D721Med (cell line): ENCODE data around the gene FARP2.
"Not testable (repeated sequence)": the region's sequence is repeated elsewhere in the genome, so short reads cannot be mapped to it uniquely, and the experiment has no call there.

Source experiments
- DNase-seq: peaks from one replicate; pipeline ENCODE4 v3.0.0; 2011; ENCODE audit warnings: low spot score; ENCODE audit not compliant: insufficient read length
- FAIRE-seq: peaks from 2 replicates; lab custom pipeline; 2011; peaks lifted over from hg19 to GRCh38; lab: Jason Lieb, UNC
- TF ChIP-seq, protein P1 (sequence below): IDR thresholded peaks from 2 replicates; pipeline ENCODE4 v1.5.1; 2012; ENCODE audit warnings: mild to moderate bottlenecking, control low read depth; ENCODE audit not compliant: insufficient read depth; ENCODE audit errors: missing control alignments

The FARP2 gene

DNA sequence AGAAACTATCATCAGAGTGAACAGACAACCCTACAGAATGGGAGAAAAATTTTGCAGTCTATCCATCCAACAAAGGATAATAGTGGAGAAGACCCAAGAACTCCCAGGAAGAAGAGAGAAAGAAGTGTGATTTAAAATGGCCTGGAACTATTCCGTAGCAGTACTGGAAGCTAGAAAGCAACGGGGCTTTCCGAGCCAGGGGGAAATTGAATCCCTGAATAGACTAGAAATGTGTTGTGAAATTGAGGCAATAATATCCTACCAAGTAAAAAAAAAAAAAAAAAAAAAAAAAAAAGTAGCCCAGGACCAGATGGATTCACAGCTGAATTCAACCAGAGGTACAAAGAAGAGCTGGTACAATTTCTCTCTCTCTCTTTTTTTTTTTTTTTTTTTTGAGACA is 69.3 kb downstream of the FARP2 start:
- no peak for FAIRE-seq
- TF ChIP-seq, protein P1, sequence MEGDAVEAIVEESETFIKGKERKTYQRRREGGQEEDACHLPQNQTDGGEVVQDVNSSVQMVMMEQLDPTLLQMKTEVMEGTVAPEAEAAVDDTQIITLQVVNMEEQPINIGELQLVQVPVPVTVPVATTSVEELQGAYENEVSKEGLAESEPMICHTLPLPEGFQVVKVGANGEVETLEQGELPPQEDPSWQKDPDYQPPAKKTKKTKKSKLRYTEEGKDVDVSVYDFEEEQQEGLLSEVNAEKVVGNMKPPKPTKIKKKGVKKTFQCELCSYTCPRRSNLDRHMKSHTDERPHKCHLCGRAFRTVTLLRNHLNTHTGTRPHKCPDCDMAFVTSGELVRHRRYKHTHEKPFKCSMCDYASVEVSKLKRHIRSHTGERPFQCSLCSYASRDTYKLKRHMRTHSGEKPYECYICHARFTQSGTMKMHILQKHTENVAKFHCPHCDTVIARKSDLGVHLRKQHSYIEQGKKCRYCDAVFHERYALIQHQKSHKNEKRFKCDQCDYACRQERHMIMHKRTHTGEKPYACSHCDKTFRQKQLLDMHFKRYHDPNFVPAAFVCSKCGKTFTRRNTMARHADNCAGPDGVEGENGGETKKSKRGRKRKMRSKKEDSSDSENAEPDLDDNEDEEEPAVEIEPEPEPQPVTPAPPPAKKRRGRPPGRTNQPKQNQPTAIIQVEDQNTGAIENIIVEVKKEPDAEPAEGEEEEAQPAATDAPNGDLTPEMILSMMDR = no peak
- DNase-seq = no peak

DNA sequence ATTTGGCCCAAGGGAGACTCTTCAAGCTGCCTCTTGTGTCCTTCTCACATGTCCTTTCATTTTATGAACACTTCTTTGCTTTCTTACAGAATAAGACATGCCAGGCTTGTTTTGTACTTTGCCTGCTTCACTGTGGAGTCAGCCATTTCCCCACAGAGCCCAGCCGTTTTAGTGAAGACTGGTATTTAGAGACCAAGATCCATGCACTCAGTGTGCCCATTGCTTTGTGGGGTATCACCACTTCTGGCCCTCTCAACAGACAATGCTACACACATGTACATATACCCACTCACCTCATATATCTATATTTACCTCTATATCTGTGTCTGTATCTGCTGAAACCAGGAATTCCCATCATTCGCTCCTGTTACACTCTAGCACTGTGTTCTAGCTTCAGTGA is 74.1 kb downstream of the FARP2 start:
- TF ChIP-seq, protein P1 = no peak
- no peak for FAIRE-seq
- DNase-seq = no peak

DNA sequence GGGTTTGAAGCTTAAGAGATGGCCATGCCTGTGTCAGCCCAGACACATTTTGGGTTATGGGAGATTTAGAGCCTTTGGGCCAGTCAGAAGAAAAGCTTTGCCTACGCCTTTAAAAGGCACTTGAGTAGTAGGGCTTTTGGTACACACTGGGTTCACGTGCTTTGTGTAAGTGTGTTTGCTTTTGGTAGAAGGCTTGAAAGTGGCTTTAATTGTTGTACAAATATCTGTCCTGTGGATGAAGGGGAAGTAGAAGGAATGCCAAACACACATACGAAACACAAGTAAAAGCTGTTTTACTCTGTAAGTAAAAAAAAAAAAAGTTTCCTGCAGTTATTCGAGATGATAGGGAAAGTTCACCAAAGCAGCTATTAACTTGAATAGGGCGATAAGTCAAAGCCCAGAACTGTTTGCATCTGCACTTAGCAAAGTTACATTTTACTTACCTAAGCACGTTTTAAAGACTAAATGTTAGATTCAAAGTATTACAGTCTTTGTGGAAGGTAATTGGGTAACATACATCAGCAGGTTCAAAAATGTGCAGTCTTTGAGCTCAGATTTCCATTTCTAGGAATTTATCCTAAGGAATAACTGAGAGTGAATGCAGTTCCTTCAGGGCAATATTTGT is 76.9 kb downstream of the FARP2 start:
- no peak for DNase-seq
- FAIRE-seq = no peak
- TF ChIP-seq, protein P1 = no peak

DNA sequence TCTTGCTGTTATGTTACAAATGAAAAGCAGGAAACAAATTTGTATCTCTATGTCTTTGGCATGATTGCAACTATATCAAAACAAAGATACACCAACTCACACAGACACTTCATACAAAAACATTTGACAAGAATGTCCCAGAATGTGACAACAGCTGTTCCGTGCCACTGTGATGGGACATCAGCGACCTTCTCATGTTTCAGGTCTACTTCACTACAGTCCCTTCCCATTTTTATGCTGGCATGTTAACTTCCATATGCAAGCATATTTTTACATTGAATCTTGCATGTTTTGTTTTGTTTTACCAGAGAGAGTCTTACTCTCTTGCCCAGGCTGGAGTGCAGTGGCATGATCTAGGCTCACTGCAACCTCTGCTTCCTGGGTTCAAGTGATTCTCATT is 81.1 kb downstream of the FARP2 start:
- FAIRE-seq (no peak), DNase-seq (no peak)
- TF ChIP-seq, protein P1 = no peak

DNA sequence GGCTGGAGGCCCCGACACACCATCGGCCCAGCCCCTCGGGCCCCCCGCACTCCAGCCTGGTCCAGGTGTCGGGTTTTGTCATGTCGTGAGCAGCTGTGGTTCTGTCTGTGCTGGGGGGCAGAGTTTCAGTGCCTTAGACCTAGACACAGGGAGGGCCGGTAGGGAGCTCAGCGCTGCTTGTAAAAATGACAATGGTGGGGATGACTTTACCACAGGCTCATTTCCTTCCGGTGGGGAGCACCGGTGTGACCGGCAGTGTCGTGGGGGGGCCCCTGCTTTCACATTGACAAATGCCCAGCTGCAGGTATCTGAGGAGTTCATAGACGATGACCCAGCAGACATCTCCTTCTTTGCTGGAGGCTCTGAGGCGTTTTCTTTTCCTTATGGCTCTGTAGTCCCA is 85.4 kb downstream of the FARP2 start:
- no peak for FAIRE-seq
- no peak for DNase-seq
- TF ChIP-seq, protein P1 = no peak

DNA sequence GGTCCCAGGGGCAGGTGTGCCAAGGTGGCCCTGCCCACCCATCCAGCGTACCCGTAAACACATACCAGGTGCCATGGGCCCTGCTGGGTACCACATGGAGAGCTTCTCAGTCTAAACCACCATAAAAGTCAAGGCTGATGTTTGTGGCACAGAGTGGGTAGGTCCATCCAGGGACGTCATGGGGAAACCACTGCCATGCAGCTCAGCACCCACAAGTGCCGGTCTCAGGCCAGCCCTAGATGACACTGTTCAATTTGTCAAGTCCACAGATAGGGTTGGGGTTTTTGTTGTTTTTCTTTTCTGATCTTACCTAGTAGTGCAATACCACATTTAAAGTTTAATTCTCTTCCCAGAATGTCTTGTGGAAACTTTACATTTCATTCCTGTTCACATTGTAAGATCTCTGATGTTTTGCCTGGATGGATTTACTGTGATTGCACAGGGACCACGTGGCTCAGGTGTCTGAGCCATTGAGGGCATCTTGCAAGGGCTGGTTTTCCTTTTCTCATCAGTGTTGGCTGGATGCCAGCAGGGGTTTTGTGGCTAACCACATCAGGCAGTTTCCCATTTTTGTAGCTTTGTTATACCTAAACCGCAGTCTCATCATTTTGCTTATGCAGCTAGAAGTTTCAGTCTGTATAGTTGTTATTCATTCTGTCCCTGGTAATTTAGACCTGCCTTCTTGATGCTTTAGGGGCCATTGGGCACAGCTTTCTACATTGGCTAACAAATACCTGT is 87.6 kb downstream of the FARP2 start:
- TF ChIP-seq, protein P1 = no peak
- DNase-seq (no peak), FAIRE-seq (no peak)

DNA sequence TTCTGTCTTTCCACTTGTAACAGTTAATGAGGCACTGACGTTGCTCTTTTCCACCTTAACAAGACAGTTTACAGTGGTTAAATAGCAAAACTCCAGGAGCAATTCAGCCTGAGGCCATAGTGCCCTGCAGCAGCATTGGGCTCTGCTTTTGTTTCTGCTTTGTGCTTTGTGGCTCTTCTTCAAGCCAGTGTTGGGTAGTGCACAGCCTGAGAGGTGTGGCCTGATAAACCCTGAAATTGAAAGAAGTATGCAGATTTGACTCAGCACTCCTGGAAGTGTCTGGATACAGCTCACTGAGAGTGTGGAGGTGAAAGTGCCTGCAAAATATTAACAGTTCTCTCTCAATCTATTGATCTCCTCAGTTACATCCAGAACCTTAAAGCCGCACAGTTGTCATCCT is 89.3 kb downstream of the FARP2 start:
- FAIRE-seq (no peak), DNase-seq (no peak)
- TF ChIP-seq, protein P1 = no peak

DNA sequence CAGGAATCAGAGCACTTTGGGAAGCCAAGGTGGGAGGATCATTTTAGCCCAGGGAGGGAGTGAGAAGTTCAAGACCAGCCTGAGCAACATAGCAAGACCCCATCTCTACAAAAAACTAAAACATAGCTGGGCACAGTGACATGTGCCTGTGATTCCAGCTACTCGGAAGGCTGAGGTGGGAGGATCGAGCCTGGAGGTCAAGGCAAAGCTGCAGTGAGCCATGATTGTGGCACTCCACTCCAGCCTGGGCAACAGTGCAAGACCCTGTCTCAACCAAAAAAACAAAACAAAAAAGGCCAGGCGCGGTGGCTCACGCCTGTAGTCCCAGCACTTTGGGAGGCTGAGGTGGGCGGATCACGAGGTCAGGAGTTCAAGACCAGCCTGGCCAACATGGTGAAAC is 94.0 kb downstream of the FARP2 start:
- not testable (repeated sequence) for FAIRE-seq

More for the DNA sequence above, 94.0 kb downstream of the FARP2 start:
- DNase-seq = not testable (repeated sequence)
